ENCODE data around the gene TEF.

Gene TEF

DNA sequence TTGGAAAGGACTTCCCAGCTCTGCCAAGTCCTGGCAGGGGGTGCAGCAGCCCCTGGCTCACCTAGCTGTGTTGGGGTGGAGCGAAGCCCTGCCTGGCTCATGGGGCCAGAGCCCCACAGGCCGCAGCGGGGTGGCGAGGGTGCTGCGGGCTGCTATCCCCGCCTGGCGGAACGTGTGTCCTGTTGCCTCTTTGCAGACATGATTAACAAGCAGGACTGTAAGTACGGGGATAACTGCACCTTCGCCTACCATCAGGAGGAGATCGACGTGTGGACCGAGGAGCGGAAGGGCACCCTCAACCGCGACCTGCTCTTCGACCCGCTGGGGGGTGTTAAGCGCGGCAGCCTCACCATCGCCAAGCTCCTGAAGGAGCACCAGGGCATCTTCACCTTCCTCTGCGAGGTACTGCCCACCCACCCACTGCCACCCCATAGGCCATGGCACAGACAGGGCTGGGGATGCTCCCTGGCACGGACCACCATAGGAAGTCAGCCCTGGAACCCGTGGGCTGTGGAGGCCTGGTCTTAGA, 35.9 kb upstream of the TEF start:
- no peak for DNase-seq (ENCODE audit: low read depth)
- TF ChIP-seq, protein P1, sequence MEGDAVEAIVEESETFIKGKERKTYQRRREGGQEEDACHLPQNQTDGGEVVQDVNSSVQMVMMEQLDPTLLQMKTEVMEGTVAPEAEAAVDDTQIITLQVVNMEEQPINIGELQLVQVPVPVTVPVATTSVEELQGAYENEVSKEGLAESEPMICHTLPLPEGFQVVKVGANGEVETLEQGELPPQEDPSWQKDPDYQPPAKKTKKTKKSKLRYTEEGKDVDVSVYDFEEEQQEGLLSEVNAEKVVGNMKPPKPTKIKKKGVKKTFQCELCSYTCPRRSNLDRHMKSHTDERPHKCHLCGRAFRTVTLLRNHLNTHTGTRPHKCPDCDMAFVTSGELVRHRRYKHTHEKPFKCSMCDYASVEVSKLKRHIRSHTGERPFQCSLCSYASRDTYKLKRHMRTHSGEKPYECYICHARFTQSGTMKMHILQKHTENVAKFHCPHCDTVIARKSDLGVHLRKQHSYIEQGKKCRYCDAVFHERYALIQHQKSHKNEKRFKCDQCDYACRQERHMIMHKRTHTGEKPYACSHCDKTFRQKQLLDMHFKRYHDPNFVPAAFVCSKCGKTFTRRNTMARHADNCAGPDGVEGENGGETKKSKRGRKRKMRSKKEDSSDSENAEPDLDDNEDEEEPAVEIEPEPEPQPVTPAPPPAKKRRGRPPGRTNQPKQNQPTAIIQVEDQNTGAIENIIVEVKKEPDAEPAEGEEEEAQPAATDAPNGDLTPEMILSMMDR (IDR thresholded peaks at IDR 0.05; ENCODE audit: insufficient read depth, low read depth, low read length, missing control alignments) = no peak
- H3K4me3 ChIP-seq (ENCODE audit: low read length) = no peak overlapping the region

DNA sequence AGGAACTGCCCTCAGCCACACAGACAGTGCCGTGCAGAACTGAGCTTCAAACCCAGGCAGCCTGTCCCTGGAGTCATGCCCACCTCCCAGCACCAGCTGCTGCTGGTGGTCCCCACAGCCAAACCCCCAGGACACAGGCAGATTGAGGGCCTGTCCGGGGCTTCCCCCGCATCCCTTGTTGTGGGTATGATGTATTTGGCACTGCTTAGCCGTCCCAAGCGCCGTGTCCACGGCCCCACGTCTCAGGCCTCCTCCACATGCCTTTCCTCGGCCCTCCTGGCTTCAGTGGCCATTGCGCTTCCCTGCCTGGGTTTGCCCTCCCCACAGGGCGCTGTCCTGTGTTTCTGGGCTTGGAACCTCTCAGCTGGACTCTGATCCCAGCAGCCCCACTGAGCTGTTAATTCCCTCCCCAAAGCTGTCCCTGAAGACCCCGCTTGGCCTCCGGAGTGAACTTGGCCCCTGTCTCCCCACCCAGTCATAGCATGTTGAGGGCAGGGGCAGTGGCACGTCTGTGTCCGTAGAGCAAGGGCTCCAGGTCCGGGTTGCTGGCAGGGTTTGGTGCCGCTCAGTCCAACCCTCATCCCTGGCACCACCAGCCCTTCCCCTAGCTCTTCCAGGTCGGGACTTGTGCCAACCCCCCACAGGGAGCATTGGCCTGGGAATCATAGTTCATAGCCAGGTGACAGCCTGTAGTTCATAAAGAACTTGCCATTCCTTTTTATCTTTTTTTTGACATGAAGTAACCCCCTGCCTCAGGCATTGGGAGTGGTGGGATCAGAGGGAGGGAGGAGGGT, 34.5 kb upstream of the TEF start:
- no peak for DNase-seq (ENCODE audit: low read depth)
- TF ChIP-seq, protein P1 (IDR thresholded peaks at IDR 0.05; ENCODE audit: insufficient read depth, low read depth, low read length, missing control alignments) = no peak
- no peak overlapping the region for H3K4me3 ChIP-seq (ENCODE audit: low read length)

DNA sequence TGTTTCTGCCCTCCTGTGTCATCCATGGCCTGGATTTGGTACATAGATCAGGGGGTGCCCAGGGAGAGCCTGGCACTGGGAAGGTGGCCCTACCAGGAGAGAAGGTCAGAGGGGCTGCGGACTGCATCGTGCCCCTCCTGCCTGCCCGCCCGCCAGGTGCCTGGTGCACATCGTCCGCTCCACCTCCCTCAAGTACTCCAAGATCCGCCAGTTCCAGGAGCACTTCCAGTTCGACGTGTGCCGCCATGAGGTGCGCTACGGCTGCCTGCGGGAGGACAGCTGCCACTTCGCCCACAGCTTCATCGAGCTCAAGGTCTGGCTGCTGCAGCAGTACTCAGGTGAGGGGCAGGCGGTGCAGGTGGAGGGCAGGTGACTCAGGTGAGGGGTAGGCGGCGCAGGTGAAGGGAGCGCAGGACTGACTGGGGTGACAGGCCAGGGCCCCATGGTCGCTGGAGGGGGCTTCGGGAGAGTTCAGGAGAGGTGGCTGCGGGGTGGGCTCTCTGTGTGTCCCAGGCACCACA, 32.7 kb upstream of the TEF start:
- no peak for DNase-seq (ENCODE audit: low read depth)
- TF ChIP-seq, protein P1 (IDR thresholded peaks at IDR 0.05; ENCODE audit: insufficient read depth, low read depth, low read length, missing control alignments) = no peak
- H3K4me3 ChIP-seq (ENCODE audit: low read length) = no peak overlapping the region

DNA sequence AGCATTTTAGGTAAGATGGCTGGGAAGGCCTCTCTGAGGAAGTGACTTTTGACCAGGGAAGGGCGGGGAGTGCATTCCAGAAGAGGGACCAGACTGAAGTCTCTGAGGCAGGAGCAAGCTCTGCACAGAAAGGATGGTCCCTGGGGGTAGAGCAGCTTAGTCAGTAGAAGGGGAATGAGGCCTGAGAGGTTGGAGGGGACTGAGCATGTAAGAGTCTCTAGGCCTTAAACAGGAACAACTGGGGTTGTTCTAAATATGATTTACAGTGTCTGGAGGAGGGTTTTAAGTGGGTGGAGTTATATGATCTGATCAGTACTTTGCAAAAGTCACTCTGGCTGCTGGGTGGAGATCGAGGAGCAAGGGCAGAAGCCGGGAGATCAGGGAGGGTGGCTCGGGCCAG, 31.7 kb upstream of the TEF start:
- no peak for DNase-seq (ENCODE audit: low read depth)
- TF ChIP-seq, protein P1 (IDR thresholded peaks at IDR 0.05; ENCODE audit: insufficient read depth, low read depth, low read length, missing control alignments) = no peak
- no peak overlapping the region for H3K4me3 ChIP-seq (ENCODE audit: low read length)

DNA sequence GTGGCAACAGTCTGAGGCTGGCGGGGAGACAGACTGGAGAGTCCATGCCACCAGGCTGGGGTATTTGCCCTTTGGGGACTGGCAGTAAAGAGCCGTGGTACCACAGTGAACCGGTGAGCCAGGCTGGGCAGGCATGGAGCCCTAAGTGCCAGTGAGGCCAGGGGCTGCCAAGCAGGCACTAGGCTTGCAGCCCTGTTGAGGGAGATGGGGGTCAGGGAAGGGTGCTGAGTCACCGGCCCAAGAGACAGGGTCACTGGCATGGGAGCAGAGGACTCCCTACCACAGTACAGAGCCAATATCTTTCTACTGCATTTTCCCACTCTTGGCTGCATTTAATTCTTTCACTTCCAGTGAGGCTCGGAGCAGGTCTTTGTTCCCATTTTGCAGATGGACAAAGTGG, 30.7 kb upstream of the TEF start:
- no peak for DNase-seq (ENCODE audit: low read depth)
- H3K4me3 ChIP-seq (ENCODE audit: low read length) = no peak overlapping the region
- TF ChIP-seq, protein P1 (IDR thresholded peaks at IDR 0.05; ENCODE audit: insufficient read depth, low read depth, low read length, missing control alignments) = no peak

DNA sequence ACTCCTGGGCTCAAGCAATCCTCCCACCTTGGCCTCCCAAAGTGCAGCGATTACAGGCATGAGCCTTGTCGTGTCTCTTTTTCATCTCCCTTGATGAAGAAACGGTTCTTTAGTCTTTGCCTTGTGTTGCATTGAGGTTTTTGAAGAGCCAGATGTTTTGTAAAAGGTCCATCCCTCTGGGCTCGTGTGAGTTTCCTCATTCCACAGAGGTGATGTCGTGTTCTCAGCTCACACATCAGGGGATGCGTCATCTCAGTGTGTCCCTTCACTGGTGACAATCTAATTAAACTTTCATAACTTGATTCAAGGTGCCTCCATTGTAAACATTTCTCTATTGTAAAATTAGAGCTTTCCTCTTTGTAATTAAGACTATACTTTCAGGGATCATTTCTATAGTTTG, 29.7 kb upstream of the TEF start:
- TF ChIP-seq, protein P1 (IDR thresholded peaks at IDR 0.05; ENCODE audit: insufficient read depth, low read depth, low read length, missing control alignments) = no peak
- H3K4me3 ChIP-seq (ENCODE audit: low read length) = no peak overlapping the region
- DNase-seq (ENCODE audit: low read depth) = peak; percentile 73
